ENCODE results near the gene APOC1.
"Not testable (repeated sequence)": the region's sequence is repeated elsewhere in the genome, so short reads cannot be mapped to it uniquely, and the experiment has no call there.

Gene APOC1

DNA sequence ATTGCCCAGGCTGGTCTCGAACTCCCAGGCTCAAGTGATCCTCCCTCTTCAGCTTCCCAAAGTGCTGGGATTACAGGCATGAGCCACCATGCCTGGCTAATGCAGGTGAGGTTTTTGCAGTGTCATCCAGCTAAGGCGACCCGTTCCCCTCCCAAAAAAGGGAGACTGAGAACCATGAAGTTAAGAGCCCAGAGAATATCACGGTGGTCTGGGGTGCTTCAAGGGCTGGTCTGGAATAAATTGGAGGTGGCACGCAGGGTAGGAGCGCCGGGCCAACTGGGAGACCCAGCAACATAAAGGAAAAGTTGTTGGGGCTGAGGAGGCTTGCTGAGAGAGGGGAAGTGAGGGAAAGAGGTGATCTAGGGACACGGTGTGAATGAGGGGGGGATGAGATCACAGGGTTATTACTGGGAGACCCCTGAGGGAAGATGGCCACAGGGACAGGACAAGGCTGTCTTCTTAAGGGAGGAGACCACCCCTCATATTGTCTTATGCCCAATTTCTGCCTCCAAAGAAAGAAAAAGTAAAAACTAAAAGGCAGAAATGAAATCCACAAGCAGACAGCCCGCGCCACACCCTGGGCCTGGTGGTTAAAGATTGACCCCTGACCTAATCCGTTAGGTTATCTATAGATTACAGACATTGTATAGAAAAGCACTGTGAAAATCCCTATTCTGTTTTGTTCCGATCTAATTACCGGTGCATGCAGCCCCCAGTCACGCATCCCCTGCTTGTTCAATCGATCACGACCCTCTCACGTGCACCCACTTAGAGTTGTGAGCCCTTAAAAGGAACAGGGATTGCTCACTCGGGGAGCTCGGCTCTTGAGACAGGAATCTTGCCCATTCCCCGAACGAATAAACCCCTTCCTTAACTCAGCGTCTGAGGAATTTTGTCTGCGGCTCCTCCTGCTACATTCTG lies 636 bp upstream of the APOC1 start:
- DNase-seq, result not testable (repeated sequence)

DNA sequence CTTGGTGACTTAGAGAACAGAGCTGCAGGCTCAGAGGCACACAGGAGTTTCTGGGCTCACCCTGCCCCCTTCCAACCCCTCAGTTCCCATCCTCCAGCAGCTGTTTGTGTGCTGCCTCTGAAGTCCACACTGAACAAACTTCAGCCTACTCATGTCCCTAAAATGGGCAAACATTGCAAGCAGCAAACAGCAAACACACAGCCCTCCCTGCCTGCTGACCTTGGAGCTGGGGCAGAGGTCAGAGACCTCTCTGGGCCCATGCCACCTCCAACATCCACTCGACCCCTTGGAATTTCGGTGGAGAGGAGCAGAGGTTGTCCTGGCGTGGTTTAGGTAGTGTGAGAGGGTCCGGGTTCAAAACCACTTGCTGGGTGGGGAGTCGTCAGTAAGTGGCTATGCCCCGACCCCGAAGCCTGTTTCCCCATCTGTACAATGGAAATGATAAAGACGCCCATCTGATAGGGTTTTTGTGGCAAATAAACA lies 9.9 kb downstream of the APOC1 start:
- no peak for DNase-seq

GRCh38 chr19:44925114-44925891 lies 10.9 kb downstream of the APOC1 start:
- no peak for DNase-seq

DNA sequence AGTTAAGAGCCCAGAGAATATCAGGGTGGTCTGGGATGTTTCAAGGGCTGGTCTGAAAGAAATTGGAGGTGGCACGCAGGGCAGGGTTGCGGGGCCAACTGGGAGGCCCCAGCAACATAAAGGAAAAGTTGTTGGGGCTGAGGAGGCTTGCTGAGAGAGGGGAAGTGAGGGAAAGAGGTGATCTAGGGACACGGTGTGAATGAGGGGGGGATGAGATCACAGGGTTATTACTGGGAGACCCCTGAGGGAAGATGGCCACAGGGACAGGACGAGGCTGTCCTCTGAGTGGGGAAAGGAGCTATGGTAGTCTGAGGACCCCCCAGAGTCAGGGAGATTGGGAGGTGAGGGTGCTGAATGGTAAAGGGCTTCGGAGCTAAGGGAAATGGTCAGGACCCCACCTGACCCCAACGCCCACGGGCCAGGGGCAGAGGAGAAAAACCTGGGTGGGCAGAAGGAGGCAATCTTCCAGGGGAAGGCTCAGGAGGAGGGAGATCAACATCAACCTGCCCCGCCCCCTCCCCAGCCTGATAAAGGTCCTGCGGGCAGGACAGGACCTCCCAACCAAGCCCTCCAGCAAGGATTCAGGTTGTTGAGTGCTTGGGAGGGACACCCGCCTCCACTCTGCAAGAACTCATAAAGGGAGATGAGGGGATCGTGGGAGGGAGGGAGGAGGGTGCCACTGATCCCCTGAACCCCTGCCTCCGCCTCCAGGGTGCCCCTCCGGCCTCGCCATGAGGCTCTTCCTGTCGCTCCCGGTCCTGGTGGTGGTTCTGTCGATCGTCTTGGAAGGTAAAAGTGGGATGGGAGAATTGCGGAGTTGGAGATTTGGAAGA lies 12.1 kb downstream of the APOC1 start:
- not testable (repeated sequence) for DNase-seq

DNA sequence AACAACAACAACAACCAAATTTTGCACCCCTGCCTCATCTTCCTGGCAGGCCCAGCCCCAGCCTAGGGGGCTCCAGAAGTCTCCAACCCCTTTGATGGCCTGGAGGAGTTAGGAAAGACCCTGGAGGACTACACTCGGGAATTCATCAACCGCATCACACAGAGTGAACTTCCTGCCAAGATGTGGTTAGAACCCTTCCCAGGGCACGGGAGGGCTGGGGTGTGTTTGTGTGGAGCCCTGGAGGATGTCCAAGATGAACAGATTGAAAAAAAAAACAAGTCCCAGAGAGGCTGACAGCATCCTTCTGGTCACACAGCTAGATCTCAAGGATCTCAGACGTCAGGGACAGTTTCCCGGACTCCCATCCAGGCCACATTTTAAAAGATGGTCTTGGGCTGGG lies 13.3 kb downstream of the APOC1 start:
- no peak for DNase-seq

DNA sequence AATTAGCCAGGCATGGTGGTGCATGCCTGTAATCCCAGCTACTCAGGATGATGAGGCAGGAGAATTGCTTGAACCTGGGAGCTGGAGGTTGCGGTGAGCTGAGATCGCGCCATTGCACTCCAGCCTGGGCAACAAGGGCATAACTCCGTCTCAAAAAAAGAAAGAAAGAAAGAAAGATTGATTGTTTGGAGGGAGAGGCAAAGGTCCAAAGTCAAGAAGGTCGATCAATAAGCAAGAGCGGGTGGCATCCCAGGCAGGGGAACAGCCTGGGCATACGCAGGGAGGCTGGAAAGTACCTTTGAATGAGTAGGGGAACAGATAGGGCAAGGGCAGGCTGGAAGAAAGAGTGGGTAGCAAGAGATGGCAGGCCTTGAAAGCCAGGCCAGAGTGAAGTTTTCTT lies 15.7 kb downstream of the APOC1 start:
- no peak for DNase-seq

GRCh38 chr19:44931541-44931940 lies 17.1 kb downstream of the APOC1 start:
- DNase-seq, result no peak

- no peak for DNase-seq
These were observed 25.3 kb downstream of the APOC1 start for GRCh38 chr19:44939668-44940067.

DNA sequence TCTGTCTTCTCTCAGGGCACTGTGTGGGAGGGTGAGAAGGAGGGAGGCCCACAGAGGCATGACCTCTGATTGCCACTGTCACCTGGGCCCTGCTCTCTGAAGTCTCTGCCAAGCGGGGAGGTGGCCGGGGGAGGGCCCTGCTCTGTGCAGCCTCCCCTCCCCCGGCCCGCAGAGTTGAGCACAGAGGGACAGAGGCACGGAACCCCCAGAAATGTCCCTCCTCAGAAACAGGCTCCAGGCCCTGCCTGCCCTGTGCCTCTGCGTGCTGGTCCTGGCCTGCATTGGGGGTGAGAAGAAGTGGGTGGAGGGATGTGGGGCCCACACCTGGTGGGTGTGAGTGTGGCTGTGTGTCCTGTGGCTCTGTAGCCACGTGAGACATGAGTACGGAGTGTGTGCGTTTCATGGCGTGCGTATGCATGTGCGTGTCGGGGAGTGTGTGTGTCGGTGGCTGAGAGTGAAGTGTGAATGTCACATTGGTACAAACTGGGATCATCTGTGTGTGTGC lies 27.7 kb downstream of the APOC1 start, which contains the start of gene APOC4:
Gene APOC4, plus strand, starts transcription at position 171 of the 505 bp plus-strand sequence. Its CDS starts 41 bp downstream, at position 212.
- no peak for DNase-seq

DNA sequence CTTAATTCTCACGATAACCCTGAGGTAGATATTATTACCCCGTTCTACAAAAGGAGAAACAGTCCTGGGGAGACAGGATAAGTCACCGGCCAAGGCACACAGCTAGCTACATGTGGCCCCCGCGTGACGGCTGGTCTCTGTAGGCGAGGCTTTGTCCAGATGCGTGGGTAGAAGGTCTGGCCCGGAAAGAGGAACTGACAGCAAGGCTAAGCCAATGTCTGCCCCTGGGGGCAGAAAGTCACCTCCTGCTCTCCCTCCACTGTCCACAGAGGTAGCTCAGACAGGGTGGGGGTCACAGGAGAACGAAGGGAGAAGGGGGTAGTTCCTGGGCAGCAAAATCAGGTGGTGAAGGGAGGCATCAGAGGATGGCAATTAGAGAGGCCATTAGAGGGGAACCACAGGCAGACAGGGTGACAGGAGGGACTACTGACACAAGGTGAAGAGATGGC lies 29.4 kb downstream of the APOC1 start:
- no peak for DNase-seq

GRCh38 chr19:44947041-44947581 lies 32.7 kb downstream of the APOC1 start:
- no peak for DNase-seq

- no peak for DNase-seq
These were observed 33.8 kb downstream of the APOC1 start for GRCh38 chr19:44948237-44948636.

DNA sequence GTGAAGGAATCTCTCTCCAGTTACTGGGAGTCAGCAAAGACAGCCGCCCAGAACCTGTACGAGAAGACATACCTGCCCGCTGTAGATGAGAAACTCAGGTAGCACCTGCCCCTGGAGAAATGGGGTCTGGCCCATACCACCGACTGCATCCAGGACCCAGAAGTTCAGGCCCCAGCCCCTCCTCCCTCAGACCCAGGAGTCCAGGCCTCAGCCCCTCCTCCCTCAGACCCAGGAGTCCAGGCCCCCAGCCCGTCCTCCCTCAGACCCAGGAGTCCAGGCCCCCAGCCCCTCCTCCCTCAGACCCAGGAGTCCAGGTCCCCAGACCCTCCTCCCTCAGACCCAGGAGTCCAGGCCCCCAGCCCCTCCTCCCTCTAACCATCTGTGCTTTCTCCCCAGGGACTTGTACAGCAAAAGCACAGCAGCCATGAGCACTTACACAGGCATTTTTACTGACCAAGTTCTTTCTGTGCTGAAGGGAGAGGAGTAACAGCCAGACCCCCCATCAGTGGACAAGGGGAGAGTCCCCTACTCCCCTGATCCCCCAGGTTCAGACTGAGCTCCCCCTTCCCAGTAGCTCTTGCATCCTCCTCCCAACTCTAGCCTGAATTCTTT lies 34.5 kb downstream of the APOC1 start:
- peak; percentile 10 for DNase-seq

DNA sequence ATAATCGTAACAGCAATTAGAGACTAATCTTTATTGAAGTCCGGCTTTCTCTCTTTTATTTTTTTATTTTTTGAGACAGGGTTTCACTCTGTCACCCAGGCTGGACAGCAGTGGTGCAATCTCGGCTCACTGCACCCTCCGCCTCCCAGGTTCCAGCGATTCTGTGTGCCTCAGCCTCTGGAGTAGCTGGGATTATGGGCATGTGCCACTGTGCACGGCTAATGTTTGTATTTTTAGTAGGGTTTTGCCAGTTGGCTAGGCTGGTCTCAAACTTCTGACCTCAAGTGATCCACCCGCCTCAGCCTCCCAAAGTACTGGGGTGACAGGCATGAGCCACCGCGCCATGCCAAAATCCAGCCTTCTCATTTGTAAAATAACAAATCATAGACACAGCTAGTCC lies 35.1 kb downstream of the APOC1 start:
- DNase-seq, result no peak

GRCh38 chr19:44951179-44952159 lies 37.1 kb downstream of the APOC1 start:
- peak; percentile 83 for DNase-seq

DNA sequence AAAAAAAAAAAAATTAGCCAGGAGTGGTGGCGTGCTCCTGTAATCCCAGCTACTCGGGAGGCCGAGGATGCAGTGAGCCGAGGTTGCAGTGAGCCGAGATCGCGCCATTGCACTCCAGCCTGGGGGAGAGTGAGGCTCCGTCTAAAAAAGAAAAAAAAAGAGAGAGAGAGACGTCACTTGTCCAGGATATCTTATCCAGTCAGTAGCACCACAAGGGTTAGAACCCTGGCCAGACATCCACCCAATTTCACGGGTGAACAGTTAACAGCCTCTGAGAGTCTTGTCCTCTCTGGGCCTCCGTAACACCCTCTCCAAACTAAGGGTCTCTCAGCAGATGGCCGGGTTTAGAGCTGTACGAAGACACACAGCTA lies 39.9 kb downstream of the APOC1 start:
- no peak for DNase-seq

GRCh38 chr19:44954649-44955504 lies 40.5 kb downstream of the APOC1 start, which contains the start of gene CLPTM1:
Gene CLPTM1 (plus strand): TSS chr19:44955380. CDS start chr19:44955396, 16 bp downstream.
- peak; percentile 97 for DNase-seq

- no peak for DNase-seq
These were observed 41.4 kb downstream of the APOC1 start for GRCh38 chr19:44955505-44956439.

Measured in NCI-H1694 treated with DMSO at 0.1 percent for 48 hours (cell line).